ENCODE data around the gene RALGAPA1.

GRCh38 chr14:35558680-35559079, 250.4 kb downstream of the RALGAPA1 start:
- no peak for TF ChIP-seq POLR2A (IDR thresholded peaks at IDR 0.05; ENCODE audit: low read depth, low read length)
- TF ChIP-seq POLR2AphosphoS5 (IDR thresholded peaks at IDR 0.05; ENCODE audit: low read depth, low read length) = no peak
- TF ChIP-seq TAF1 (IDR thresholded peaks at IDR 0.05; ENCODE audit: borderline replicate concordance, low read depth, low read length) = no peak

Data from GM12892 (cell line).